HG03521 (cell line): ENCODE data around the gene RGL1.

Experiments used
- ATAC-seq: cut with Tn5 transposase; IDR thresholded peaks from one replicate; pipeline ENCODE4 v1.9.1; 2021; ENCODE audit warnings: mild to moderate bottlenecking, moderate library complexity; ENCODE audit not compliant: unreplicated experiment

RGL1 gene

DNA sequence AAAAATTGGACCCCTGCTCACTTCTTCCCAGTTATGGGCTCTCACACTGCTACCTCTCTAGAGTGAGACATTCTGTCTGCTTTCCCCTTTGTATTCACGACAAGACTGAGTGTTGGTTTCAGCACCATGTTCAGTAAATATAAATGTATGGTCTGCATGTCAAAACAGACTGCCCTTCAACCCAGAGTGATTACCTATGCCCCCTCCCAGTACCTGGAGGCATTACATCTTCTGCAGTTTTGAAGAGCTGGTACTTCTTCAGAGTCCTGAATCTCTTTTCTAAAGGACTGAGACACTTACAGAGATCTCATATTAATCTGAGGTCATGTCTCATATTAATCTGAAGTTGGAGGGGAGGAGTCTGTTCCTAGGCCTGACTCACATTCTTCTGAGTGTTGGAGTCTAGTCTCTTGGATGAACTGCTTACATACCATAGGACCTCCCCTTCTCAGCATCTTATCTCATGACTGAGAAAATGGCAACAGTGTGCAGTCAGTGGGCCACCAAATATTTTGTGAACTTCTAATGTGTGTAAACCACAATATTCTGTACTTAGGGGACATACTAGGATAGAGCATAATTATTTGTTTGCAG, 80.3 kb downstream of the RGL1 start:
- no peak for ATAC-seq

DNA sequence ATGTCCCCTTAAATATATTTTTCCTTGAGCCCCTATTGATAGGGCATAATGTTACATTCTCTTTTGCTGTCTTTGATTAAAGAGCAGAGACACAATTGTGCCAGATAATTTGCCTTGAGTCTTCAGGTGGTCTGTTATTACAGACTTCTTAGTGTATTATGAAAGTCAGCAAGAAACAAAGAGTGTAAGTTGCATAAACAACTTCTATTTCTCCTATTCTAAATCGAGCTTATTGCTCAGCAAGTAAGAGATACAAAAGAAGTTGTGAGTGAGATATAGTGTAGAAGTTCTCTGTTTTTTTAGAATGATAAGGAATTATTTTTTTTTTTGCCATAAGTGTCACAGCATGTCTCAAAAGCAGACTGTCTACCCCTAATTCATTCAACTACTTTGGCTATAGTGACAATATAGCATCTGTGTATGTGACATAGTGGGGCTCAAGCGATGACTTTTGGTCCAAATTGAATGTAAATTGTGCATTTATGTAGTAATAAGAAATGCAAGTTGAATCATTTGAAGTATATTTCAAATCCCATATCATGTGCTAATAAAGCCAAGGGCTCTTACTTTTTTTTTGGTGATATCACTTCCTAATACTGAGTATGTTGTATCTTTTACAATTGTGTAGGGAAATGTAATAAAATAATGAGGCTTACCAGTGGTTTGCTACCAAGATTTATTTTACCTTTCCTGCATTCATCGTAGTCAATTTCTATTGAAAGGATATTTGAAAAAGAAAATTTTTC, 81.3 kb downstream of the RGL1 start:
- ATAC-seq: no peak

DNA sequence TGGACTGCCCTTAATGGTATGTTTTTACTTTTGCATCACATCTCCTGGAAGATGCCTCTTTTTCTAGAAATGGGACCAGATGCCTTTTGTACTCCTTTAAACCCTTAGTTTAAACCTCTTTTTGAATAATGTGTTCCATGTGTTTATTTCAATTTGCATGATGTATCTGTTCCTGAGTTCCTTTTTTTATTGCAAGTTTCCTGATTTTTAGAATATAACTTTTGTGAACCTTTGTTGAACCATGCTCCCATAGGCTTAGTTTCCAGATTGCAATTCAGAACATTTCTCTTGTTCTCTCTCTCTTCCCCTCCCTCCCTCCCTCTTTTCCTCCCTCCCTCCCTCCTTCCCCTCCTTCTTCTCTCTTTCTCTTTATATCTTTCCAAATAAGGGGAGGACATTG, 81.9 kb downstream of the RGL1 start:
- no peak for ATAC-seq

DNA sequence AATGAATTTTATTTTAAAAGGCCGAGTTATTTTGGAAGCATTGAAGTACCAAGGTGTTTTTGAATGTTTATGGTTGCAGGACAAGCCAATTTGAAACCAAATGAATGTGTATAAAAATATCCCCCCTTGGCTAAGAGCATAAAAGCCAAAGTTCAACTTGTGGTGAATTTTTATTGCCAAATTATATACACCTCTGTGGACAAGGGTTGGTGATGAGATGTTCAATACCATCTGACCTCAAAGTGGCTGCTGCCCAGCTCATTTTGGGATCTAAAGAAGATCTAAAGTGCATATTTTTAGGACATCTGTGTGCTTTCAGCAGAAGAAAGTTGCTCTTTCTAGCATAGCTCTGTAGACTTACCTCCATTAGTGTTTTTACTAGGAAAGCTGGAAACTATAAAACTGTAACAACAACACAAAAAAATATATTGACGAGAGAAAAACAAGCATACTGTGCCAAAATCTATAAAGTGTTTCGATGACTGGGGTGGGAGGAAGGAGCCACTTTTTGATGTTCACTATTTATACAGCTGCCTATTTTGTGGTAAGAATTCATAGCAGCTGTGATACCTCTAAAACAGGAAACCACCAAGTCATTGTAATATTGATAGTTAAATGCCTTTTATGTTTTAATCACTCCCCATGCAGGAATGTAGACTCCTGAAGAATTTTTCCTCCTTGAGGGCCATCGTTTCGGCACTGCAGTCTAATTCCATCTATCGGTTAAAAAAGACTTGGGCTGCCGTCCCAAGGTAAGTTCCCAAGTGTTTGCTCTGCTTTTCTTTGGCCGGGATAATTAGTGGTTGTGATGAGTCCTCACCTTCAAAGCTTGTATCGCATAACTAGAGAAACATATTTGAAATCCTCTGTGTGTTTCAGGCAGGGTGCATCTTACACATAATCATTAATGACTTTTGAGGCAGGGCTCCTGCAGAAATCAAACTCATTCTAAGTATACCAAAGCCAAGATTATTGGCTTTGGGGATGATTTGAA, 83.2 kb downstream of the RGL1 start:
- ATAC-seq: no peak

DNA sequence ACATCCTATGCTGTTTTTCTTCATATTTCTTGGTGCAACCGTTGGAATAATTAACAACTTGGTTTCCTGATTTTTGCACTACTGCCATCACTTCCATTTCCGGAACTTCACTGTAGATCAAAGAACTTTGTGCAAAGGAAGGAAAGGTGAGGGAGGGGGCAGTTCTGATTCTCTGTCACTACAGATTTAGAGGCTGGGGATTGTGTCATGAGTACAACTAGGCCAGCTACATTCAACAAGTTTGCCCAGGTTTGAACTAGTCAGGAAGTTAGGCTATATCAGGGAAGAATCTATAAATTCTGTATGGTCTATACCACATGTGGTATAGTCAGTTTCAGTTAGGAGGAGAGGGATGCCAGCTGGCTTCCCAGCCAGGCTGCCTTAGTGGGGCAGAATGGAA, 84.2 kb downstream of the RGL1 start:
- ATAC-seq: no peak

DNA sequence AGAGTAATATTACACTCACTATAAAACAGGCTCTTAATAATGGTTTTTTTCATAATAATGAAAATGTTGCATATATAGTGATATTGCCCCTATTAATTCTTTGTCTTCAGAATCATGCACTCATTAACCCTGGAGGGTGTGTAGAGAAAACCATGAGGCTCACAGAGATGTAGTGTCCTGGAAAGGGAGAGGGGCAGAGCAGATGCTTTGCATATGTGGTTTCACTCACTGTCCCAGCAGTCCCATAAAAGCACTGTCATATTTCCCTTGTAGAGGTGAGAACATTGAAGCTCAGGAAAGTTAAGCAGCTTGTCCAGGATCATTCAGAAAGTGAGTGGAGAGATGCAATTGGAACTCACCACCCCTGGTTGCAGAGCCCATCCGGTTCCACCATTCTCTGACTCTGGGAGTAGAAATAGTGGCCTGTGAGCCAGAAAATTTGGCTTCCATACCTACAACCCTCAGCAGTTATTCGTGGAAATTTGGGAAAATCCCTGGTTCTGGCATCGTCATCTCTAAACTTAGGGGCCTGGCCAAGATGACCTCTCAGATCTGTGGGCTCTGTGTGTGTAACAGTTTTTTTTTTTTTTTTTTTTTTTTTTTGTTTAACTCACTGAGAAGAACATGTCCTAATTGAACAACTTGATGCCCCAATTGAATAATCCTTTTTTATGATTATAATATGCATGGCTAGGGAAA, 86.4 kb downstream of the RGL1 start:
- no peak for ATAC-seq

DNA sequence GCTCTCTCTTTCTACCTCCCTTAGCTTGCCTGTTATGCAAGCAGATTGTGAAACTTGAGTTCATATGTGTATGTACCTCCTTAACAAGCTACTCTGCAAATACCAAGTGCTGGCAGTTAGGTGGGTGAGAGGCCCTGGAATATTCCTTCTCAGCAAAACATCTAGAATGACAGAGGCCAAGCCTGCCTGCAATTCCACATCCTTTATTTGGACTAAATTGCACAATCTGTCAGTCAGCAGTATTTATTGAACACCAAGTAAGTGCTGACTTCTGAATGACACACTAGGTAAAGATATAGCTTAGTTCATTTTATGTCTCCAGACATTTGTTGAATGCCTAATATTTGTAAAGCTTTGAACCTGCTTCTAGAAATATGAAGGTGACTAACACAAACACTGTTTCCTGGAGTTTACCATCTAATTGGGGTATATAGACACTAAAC, 87.5 kb downstream of the RGL1 start:
- no peak for ATAC-seq

DNA sequence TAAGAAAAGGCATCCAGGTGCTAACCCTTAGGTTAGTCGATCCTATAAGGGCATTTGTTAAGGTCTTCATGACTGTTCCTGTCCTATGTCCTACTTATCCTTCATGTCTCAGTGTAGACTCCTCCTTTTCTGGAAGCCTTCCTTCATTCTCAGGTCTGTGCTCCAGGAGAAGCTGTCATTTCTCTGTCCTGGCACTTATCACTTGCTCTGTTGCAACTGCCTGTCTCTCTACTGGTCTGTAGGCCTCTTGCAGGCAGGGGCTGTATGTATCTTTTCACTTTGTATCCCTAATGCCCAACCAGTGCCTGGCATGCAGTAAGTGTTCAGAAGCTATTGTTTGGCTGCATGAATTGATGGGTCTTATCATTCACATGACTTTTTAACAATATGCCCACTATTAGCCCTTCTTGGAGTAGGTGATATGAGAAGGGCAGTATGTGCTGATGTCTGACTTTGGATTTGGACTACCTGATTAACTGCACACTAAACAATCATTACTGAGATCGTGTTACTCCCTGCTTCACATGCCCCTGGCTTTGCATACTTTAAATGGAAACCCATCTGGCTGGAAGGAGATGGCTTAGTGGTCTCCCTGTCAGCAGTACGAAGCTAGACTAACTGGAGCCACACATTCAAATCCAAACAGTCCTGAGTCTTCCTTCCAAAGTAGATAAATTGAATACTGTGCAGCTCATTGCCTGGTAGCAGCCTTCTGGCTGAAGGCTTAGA, 88.8 kb downstream of the RGL1 start:
- no peak for ATAC-seq

DNA sequence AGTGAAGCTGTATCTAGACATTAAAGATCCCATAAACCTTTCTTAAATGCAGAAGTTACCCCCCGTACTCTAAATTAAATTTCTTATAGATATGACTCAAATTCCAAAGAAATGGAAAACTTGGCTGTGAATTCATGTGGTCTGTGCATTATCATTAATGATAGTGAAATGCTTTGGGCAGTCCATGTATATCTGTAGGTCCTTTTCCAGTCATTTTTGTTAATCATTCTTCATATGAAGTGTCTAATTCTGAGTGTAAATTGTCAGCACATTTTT, 89.3 kb downstream of the RGL1 start:
- ATAC-seq: no peak

DNA sequence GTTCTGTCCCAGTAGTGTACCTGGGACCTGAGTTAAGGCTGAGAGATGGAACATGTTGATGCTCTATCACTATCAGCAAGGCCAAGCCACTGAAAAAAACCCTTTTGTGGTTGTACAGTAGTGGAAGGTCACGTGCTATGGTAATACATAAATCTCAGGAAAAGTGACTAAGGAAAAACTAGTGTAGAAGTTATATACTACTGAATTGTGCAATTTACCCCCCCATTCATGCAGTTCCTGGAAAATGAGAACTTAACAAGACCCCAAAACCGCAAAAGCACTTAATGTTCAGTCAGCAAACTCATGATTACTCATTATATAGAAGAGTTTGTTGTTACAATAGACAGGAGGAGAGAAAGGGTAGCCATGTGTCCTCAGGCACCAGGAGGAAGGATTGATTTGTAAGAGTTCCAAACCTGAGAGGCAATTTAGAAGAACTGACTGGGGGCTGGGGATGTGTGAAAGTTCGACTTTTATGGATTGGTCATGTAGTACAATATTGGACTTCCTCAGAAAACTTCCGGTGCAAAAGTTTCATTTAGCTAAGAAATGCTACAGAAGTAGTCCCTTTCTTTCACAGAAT, 91.6 kb downstream of the RGL1 start:
- ATAC-seq: no peak

DNA sequence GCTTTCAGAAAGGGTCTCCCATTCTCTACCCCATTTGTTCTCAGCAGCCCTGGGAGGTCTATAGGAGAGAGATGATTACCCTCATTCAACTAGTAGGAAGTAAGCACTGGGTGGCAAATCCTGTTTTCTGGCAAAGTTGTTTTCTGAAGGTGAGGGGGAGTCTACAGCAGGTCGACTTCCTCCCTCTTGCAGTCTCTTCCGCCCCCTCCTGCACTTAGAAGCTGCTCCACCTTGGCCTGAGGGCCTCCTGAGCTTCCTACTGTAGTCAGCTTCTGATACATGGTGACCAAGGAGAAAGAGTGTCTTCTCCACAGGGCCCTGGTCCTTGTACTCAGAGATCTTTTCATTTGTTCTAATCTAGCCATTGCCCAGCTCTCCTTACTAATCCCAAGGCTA, 93.1 kb downstream of the RGL1 start:
- ATAC-seq: peak; percentile 31

DNA sequence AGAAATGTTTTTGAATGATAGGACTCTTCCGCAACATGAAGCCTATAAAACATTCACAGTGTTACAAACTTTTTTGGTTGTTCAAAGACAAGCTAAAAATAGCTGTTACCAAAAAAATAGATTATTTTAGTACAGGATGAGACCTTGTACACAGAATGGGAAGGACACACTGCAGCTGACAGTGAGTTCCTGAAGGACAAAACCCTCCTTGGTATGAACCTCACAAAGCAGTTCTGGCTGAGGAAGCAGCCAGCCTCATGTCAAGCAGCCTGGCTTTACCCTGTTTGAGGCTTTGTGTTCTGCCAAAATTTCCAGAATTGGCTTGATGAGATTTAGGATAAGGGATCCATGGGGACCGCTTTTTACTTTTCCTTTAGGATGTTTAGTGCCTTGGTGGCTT, 93.7 kb downstream of the RGL1 start:
- ATAC-seq: no peak

DNA sequence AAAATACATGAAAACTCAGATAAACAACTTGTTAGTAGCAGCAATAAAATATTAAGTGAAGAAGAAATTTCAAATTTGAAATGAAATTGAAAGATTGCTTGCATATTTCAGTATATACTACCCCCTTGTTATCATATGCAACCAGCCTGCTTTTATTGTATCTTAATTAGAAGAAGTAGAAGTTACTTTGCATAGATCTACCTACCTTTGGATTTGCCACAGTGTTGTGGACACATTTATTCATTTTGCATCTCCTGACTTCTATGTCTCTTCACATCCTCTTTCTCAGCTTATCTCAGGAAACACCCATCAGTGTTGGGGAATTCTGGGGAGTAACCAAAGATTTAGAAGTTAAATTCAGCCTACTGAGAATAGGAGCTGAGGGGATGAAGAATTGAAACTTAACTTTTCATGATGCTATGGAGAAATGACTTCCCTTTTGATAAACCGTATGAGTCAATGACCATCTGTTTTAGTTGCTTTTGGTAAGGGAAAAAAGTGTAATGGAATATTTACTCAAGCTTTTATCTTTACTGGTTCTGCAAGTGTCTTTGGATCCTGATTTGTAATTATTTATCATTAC, 96.9 kb downstream of the RGL1 start:
- no peak for ATAC-seq

DNA sequence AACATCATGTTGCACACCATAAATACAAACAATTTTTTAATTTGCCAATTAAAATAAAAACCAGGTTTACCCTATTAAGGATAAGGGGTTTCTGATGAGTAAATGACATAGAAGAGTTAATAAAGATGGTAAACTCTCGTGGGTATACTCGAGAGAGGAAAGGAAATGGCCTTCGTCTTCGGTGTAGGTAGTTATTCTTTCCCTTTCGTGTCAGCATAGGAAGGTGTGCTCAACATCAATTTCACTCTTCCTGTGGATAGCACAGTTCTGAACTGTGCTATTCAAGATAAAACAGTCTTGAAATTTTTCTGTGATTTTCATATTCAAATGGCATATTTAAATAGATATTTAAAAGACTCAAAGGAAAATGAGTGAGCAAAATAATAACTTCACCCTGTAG, 98.2 kb downstream of the RGL1 start:
- ATAC-seq: no peak

DNA sequence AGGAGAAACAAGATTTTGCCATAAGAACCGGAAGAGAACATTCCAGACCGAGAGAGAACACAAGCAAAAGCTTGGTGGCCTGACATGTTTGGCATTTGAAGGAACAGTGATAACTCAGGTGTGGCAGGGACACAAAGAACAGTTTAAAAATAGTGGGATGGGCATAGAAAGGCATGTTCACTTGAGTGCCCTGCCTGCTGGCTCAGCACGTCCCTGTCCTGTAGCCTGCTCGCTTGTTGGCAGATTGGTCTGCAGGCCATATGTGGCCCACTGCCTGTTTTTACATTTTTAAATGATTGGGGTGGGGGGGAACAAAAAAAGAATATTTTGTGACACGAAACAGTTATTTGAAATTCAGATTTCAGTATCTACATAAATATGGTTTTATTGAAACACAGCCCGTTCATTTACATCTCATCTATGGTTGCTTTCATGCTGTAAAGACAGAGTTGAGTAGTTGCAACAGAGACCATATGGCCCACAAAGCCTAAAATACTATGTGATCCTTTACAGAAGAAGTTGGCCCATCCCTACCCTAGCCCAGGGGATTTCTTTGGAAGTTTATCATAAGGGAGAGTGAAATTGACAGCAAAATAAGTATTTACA, 100.7 kb downstream of the RGL1 start:
- no peak for ATAC-seq

DNA sequence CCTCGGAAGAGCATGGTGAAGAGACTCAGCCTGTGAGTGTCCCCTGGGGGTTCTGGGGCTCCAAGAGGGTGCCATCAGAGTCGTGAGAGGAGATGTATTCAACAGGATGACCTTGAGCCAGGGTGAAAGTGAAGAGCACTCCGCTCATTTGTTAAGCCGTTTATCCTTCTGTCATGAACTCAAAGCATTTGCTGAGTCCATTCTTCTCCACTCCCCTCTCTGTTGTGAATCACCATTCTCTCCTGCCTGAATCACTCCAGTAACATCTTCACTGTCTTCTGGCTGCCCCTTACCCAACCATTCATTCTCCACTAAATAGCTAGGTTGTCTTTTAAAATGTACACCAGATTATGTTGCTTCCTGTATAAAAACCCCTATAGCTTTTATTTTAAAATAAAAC, 102.2 kb downstream of the RGL1 start:
- no peak for ATAC-seq

DNA sequence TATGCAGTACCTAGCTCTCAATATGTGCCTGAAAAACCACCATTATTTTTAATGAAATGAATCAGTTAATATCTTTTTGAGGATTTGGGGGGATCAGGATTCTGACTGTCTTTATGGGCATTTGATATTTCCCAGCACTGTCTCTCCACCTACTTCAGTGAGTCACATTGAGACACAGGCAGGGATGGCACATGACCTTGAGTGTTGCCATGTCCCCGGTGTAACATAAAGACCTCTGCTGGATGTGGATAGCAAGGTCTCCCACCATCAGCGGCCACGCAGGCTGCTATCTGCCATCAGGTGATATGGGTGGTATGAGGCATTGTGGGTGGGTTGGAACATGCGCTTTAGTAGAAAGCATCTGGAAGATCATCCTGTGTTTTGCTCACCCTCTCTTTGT, 103.2 kb downstream of the RGL1 start:
- no peak for ATAC-seq

DNA sequence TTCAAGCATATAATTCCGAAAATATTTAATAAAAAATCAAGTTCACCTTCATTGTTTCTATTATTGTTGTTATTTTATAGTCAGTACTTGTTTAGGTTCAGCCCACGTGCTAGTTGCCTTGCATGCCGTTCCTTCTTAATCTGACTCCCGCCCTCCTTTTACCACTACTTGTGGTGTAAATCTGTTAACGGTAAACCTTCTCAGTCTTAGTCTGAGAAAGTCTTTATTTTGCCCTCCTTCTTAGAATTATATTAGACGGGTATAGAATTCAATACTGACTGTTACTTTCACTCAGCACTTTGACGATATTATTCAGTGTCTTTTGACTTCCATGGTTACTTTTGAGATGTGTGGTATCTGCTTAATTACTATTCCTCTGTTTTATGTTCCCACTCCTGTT, 104.8 kb downstream of the RGL1 start:
- no peak for ATAC-seq

DNA sequence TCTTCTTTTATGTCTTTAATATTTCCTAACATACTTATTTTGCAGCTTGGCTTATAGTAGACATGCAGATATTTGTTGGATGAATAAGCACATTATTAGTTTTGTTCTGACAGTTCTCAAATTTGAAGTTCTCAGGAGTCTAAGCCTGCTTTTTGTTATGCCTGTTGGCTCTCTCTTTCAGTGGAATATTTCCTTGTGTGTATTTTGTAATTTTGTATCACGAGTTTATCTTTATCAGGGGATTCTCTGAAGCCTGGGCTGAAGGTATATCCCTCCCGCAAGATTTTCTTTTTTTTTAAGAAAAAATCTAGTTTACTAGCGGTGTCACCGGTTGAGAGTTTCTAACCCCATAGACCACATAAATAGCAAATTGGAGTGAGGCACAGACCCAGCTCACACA, 105.9 kb downstream of the RGL1 start:
- ATAC-seq: no peak

DNA sequence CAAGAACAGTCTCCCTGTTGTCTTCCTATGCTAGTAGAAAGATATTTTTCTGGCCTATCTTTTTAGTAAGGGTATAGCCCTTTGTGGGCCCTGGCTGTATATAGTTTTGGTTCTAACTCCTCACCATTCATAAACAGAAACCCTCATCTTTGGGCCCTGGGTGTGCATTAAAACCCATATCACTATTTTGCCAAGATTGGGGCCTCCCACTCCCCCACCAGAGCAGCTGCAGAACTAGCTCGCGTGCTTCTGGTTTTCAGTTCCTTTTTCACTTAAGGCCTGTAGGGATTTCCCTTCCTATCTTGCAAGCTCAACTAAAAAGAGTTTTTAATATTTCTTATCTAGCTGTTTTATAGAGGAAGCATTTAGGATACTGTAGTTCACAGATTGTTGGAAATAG, 106.4 kb downstream of the RGL1 start:
- ATAC-seq: peak; percentile 59
